ENCODE results near the gene ADH4. TPM values are rescaled to one million over a fixed set of nuclear protein-coding genes. Genes with fewer than 3 reads are reported as not detected.
"Not testable (repeated sequence)": the region's sequence is repeated elsewhere in the genome, so short reads cannot be mapped to it uniquely, and the experiment has no call there.

Gene ADH4
- total RNA-seq, 1 donor from 2014 or later, result 689 TPM

- ATAC-seq, result peak; percentile 8
These were observed 8.4 kb downstream of the ADH4 start for GRCh38 chr4:99135541-99136162.

GRCh38 chr4:99134586-99134985 is 9.5 kb downstream of the ADH4 start:
- DNase-seq (ENCODE audit: low spot score) (no peak), ATAC-seq (no peak)

More at GRCh38 chr4:99135541-99136162, 8.4 kb downstream of the ADH4 start:
- no peak for DNase-seq (ENCODE audit: low spot score)

GRCh38 chr4:99131378-99131777 is 12.7 kb downstream of the ADH4 start:
- ATAC-seq (peak; percentile 25), DNase-seq (ENCODE audit: low spot score) (no peak)

GRCh38 chr4:99126376-99126775 is 17.7 kb downstream of the ADH4 start:
- ATAC-seq (no peak), DNase-seq (ENCODE audit: low spot score) (no peak)

- no peak for DNase-seq (ENCODE audit: low spot score)
- ATAC-seq, result peak; percentile 3
These were observed 23.1 kb downstream of the ADH4 start for GRCh38 chr4:99121008-99121407.

- DNase-seq (ENCODE audit: low spot score) (no peak), ATAC-seq (peak; percentile 51)
These were observed 23.6 kb downstream of the ADH4 start for GRCh38 chr4:99120501-99120900.

GRCh38 chr4:99117876-99118693 is 26.0 kb downstream of the ADH4 start:
- ATAC-seq, result peak; percentile 29
- DNase-seq (ENCODE audit: low spot score), result no peak

- not testable (repeated sequence) for ATAC-seq; DNase-seq (ENCODE audit: low spot score)
These were observed 26.8 kb downstream of the ADH4 start for GRCh38 chr4:99117122-99117841.

GRCh38 chr4:99109286-99109685 is 34.8 kb downstream of the ADH4 start:
- ATAC-seq; DNase-seq (ENCODE audit: low spot score): not testable (repeated sequence)

- no peak for DNase-seq (ENCODE audit: low spot score)
- no peak for ATAC-seq
These were observed 39.9 kb downstream of the ADH4 start for GRCh38 chr4:99104153-99104552.

- ATAC-seq, result no peak
These were observed 40.9 kb downstream of the ADH4 start for GRCh38 chr4:99103166-99103565.

GRCh38 chr4:99102634-99103033 is 41.5 kb downstream of the ADH4 start:
- no peak for ATAC-seq
- no peak for DNase-seq (ENCODE audit: low spot score)

More at GRCh38 chr4:99103166-99103565, 40.9 kb downstream of the ADH4 start:
- no peak for DNase-seq (ENCODE audit: low spot score)

- DNase-seq (ENCODE audit: low spot score) (no peak), ATAC-seq (no peak)
These were observed 43.2 kb downstream of the ADH4 start for GRCh38 chr4:99100876-99101275.

GRCh38 chr4:99099814-99100213 is 44.3 kb downstream of the ADH4 start:
- not testable (repeated sequence) for DNase-seq (ENCODE audit: low spot score); ATAC-seq

GRCh38 chr4:99099311-99099710 is 44.8 kb downstream of the ADH4 start:
- ATAC-seq, result no peak
- DNase-seq (ENCODE audit: low spot score), result no peak

- not testable (repeated sequence) for ATAC-seq; DNase-seq (ENCODE audit: low spot score)
These were observed 52.3 kb downstream of the ADH4 start for GRCh38 chr4:99091841-99092240.

GRCh38 chr4:99091216-99091575 is 52.9 kb downstream of the ADH4 start:
- DNase-seq (ENCODE audit: low spot score) (no peak), ATAC-seq (no peak)

GRCh38 chr4:99090481-99091215 is 53.4 kb downstream of the ADH4 start:
- ATAC-seq, result no peak
- DNase-seq (ENCODE audit: low spot score), result no peak

GRCh38 chr4:99088481-99089365 is 55.4 kb downstream of the ADH4 start, which contains the start of gene ADH5:
ADH5 (minus strand) TSS chr4:99088788; CDS start chr4:99088700, 88 bp downstream.
- peak; percentile 91 for ATAC-seq

GRCh38 chr4:99088023-99088449 is 56.1 kb downstream of the ADH4 start:
- ATAC-seq, result peak; percentile 58
- DNase-seq (ENCODE audit: low spot score), result peak; percentile 74

More at GRCh38 chr4:99088481-99089365, 55.4 kb downstream of the ADH4 start, which contains the start of gene ADH5:
- DNase-seq (ENCODE audit: low spot score), result peak; percentile 85
